ENCODE data around the gene FAH. TPM values are rescaled to one million over a fixed set of nuclear protein-coding genes. Genes with fewer than 3 reads are reported as not detected.

Gene FAH
- total and polyA plus RNA-seq, 2 donors: 8.1 to 21.9 TPM

GRCh38 chr15:80228959-80229610 lies 76.3 kb downstream of the FAH start:
- 84% methylated on average over 7 of the region's 7 CpGs for WGBS
- H3K36me3 ChIP-seq (ENCODE audit: insufficient read depth): no peaks in the 10 kb centered on the region
- H3K27ac ChIP-seq (ENCODE audit: low read depth): no peak overlapping the region
- no peak for DNase-seq (ENCODE audit: extremely low spot score)
- H3K4me3 ChIP-seq (ENCODE audit: low read depth, low read length): no peak overlapping the region
- H3K4me1 ChIP-seq (ENCODE audit: insufficient read depth): no peaks in the 10 kb centered on the region

GRCh38 chr15:80231371-80231770 lies 78.6 kb downstream of the FAH start:
- Histone ChIP-seq H3K36me3 (ENCODE audit: insufficient read depth) (no peaks in the 10 kb centered on the region), H3K4me1 (ENCODE audit: insufficient read depth) (no peaks in the 10 kb centered on the region), H3K27ac (ENCODE audit: low read depth) (no peak overlapping the region), H3K4me3 (ENCODE audit: low read depth, low read length) (no peak overlapping the region)
- DNase-seq (ENCODE audit: extremely low spot score): no peak
- WGBS: 56% methylated on average over 2 of the region's 2 CpGs

- H3K36me3 ChIP-seq (ENCODE audit: insufficient read depth): no peaks in the 10 kb centered on the region
- WGBS: 56% methylated on average over 9 of the region's 9 CpGs
- no peak for DNase-seq (ENCODE audit: extremely low spot score)
- H3K27ac ChIP-seq (ENCODE audit: low read depth): no peak overlapping the region
- no peaks in the 10 kb centered on the region for H3K4me1 ChIP-seq (ENCODE audit: insufficient read depth)
- no peak overlapping the region for H3K4me3 ChIP-seq (ENCODE audit: low read depth, low read length)
Observed at GRCh38 chr15:80233581-80233980, 80.8 kb downstream of the FAH start.

GRCh38 chr15:80234883-80235282 lies 82.1 kb downstream of the FAH start:
- DNase-seq (ENCODE audit: extremely low spot score): no peak
- H3K4me1 ChIP-seq (ENCODE audit: insufficient read depth): no peaks in the 10 kb centered on the region
- WGBS: 60% methylated on average over 4 of the region's 4 CpGs
- H3K36me3 ChIP-seq (ENCODE audit: insufficient read depth): no peaks in the 10 kb centered on the region
- no peak overlapping the region for H3K4me3 ChIP-seq (ENCODE audit: low read depth, low read length)
- no peak overlapping the region for H3K27ac ChIP-seq (ENCODE audit: low read depth)

Other genes starting within 250 kb of the FAH start
- 2.3 TPM for gene BCL2A1, start 181.8 kb upstream of the FAH start, total RNA-seq
- 1.8 TPM for gene BCL2A1, start 181.8 kb upstream of the FAH start, polyA plus RNA-seq
- 164 TPM for gene ZFAND6, start 93.3 kb upstream of the FAH start, total RNA-seq
- 69.1 TPM for gene ZFAND6, start 93.3 kb upstream of the FAH start, polyA plus RNA-seq
- gene CTXND1, start 99.2 kb downstream of the FAH start, total RNA-seq: 0.79 TPM
- gene CTXND1, start 99.2 kb downstream of the FAH start, polyA plus RNA-seq: 0.42 TPM